GM13976 (cell line): ENCODE data around the gene RAP2B.
"Not testable (repeated sequence)": the region's sequence is repeated elsewhere in the genome, so short reads cannot be mapped to it uniquely, and the experiment has no call there.

Experiments
- DNase-seq: peaks from one replicate; pipeline ENCODE4 v3.0.0; 2012; ENCODE audit warnings: low spot score
- CTCF ChIP-seq: IDR thresholded peaks from 2 replicates; pipeline ENCODE4 v1.5.1; 2012; ENCODE audit warnings: borderline replicate concordance, mild to moderate bottlenecking; ENCODE audit not compliant: insufficient read depth; ENCODE audit errors: extremely low read depth, missing control alignments, control extremely low read depth
- in situ Hi-C: fragments of 300-500 bp; cut with MboI; formaldehyde crosslinking; loops from one replicate; pipeline ENCODE4 v1.12.0; 2022; ENCODE audit warnings: low sequenced_read_pairs, mixed read lengths, inconsistent platforms; ENCODE audit not compliant: unreplicated experiment

The RAP2B gene

GRCh38 chr3:153192327-153192726 is 30.3 kb downstream of the RAP2B start:
- no peak for DNase-seq
- in situ Hi-C loops, result no loop called here

GRCh38 chr3:153193786-153194476 is 31.9 kb downstream of the RAP2B start:
- in situ Hi-C loops, DNase-seq: not testable (repeated sequence)

More at GRCh38 chr3:153192327-153192726, 30.3 kb downstream of the RAP2B start:
- TF ChIP-seq CTCF, result no peak

- no peak for DNase-seq
- TF ChIP-seq CTCF, result no peak
- in situ Hi-C loops, result no loop called here
Observed at GRCh38 chr3:153195349-153195879, 33.4 kb downstream of the RAP2B start.

GRCh38 chr3:153209596-153209995 is 47.6 kb downstream of the RAP2B start:
- in situ Hi-C loops, result no loop called here
- no peak for TF ChIP-seq CTCF
- DNase-seq, result no peak

- in situ Hi-C loops, result no loop called here
- TF ChIP-seq CTCF, result no peak
- DNase-seq, result no peak
Observed at GRCh38 chr3:153210146-153210545, 48.1 kb downstream of the RAP2B start.

- no peak for DNase-seq
- in situ Hi-C loops, result no loop called here
Observed at GRCh38 chr3:153210660-153211059, 48.6 kb downstream of the RAP2B start.

More at GRCh38 chr3:153210660-153211059, 48.6 kb downstream of the RAP2B start:
- no peak for TF ChIP-seq CTCF
